GM18868 (cell line): ENCODE data around the gene OGFOD3.
"Not testable (repeated sequence)": the region's sequence is repeated elsewhere in the genome, so short reads cannot be mapped to it uniquely, and the experiment has no call there.

Source experiments
- ATAC-seq: cut with Tn5 transposase; IDR thresholded peaks from one replicate; pipeline ENCODE4 v1.9.1; 2021; ENCODE audit warnings: mild to moderate bottlenecking, moderate library complexity; ENCODE audit not compliant: unreplicated experiment

The OGFOD3 gene

DNA sequence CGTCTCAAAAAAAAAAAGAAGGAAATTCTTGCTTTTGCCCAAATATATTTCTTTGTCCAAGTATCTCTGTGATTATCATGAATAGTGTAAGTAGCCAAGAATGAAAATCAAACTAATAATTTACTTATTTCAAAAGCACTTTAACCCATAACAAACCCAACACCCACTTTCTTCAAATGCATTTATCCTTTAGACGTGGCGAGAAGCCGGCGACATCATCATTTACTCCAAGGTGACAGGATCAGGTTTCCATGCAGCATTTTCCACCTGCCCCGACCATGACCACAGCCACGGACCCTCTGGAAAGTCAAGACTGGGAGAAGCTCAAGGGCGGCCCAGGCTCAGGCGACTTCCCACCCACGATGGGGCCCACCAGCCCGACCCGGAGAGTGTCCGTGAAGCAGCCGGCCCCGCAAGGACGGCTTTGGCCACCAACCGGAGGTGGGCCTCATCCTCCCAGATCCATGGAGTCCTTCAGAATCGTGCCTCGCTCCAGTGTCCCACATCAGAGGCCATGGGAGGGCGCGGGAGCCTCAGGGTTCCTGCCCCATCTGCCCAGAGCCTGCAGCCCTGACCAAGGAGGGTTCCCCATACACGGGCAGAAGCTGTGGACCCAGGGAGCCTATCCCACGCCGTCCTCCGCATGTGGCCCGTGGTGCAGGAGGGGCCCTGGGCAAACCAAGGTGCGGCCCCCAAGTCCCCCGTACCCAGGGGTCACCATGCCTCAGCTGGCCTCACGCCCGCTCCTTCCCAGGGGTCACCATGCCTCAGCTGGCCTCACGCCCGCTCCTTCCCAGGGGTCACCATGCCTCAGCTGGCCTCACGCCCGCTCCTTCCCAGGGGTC lies 28.1 kb downstream of the OGFOD3 start:
- ATAC-seq = no peak

DNA sequence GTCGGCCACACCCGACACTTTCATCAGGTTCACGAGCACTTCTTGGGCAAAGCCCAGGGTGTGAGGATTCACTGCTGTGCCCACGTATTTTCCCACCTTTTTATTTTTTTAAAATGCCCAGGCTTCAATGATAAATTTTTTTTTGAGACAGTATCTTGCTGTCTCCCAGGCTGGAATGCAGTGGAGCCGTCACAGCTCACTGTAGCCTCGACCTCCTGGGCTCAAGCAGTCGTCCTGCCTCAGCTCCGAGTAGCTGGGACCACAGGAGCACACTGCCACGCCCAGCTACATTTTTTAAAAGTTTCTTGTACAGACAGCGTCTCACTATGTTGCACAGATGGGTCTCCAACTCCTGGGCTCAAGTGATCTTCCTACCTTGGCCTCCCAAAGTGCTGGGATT lies 29.0 kb downstream of the OGFOD3 start:
- ATAC-seq = no peak

DNA sequence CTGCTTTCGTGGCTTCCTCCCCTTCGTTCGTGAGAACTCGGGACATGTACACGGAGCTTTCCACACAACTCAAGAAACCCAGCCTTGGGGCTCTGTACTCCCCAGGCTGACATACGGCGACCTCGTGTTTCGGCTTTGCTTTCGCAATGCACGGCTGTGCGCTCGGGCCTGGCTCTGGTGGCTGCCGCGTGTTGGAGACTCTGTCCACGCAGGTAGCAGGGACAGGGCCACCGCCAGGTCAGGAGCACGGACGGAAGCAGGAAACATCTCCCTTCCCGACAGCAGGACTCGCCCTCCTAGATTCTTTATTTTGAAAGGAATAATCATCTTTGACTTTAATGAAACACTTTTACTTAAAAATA lies 29.5 kb downstream of the OGFOD3 start:
- no peak for ATAC-seq

DNA sequence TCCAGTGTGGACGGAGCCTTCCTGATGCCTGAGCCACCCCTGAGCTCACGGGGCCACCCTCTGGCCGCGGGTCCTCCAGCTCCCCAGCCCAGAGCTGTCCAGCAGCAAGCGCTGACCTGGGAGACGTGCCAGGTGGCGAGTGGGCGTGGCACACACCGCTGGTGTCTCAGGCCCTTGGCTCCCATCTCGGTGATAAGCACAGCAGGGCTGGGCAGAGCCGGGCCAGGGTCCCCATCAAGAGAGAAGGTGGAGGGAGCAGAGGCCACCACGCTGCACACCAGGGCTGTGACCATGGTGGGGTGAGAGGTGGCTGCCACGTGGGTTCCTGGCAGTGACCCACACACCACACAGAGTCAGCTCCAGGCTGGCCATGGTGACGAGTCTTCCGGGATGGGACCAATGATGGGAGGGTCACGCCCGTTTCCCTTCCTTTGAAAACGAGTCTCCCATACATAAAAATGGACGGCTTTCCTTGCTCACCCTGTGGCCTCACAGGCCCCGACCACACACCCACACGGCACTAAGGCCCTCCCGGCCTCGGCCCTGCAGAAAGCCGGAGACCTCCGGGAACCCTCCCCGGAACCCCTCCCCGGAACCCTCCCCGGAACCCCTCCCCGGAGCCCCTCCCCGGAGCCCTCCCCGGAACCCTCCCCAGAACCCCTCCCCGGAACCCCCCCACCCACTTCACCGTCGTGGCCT lies 30.0 kb downstream of the OGFOD3 start:
- ATAC-seq = no peak

DNA sequence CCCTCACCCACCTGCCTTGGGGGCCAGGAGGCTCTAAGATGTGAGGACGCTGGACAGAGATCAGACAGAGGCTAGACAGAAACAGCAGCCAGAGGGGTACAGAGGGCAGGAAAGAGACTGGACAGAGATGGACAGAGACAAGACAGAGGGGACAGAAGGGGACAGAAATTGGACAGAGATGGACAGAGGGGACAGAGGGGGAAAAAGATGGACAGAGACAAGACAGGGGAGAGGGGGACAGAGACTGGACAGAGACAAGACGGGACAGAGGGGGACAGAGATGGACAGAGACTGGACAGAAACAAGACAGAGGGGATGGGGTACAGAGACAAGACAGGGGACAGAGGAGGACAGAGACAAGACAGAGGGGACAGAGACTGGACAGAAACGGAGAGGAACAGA lies 30.7 kb downstream of the OGFOD3 start:
- no peak for ATAC-seq

DNA sequence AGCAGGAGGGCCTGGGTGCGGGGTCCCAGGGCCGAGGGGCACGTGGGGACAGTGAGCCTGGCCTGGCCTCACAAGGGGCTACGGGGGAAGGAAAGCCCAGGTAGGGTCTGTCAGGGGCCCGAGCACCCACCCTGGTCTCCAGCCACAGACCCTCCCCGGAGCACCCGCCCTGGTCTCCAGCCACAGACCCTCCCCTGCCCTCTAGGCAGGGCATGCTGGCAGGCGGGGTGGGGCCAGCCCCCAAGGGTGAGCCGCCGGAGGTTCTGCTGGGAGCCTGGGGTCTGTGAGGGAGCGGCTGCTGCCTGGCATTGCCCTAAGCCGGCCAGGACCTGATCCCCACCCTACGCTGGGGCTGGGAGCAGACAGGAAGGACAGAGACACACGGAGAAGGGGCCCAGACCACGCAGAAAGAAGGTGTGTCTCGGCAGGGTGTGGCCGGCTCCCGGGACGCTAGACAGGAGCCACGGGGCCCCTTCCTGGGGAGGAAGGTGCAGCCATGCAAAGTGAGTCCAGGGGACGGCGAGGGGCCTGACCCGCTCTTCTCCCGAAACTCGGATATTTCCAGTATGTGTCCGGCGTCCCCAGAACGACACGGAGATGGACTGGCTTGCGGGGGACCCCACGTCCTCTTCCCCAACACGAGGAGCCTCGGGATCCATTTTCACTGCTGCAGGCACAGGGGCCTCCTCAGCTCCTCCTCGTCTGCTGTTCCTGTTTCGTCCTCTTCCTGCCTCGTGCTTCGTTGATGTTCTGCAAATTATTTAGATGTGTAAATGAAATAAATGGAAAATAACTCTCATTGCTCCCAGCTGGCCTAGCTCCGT lies 31.3 kb downstream of the OGFOD3 start:
- no peak for ATAC-seq

DNA sequence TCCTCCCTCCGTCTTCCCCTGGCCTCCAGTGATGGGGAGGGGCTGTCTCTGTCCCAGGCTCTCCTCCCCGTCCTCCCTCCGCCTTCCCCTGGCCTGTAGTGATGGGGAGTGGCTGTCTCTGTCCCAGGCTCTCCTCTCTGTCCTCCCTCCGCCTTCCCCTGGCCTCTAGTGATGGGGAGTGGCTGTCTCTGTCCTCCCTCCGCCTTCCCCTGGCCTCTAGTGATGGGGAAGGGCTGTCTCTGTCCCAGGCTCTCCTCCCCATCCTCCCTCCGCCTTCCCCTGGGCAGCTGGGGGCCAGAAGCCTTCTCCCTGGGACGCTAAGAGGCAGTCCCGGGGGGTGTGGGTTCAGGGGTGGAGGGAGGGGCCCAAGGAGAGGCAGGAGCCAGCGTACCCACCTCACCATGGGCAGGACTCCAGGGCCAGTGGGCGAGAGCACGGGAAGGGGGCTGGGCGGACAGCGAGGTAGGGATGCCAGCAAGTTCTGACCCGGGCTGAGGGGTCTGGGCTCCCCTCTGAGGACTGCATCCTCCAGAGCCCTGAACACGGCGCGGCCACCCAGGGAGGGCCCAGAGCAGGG lies 32.0 kb downstream of the OGFOD3 start:
- ATAC-seq = no peak

DNA sequence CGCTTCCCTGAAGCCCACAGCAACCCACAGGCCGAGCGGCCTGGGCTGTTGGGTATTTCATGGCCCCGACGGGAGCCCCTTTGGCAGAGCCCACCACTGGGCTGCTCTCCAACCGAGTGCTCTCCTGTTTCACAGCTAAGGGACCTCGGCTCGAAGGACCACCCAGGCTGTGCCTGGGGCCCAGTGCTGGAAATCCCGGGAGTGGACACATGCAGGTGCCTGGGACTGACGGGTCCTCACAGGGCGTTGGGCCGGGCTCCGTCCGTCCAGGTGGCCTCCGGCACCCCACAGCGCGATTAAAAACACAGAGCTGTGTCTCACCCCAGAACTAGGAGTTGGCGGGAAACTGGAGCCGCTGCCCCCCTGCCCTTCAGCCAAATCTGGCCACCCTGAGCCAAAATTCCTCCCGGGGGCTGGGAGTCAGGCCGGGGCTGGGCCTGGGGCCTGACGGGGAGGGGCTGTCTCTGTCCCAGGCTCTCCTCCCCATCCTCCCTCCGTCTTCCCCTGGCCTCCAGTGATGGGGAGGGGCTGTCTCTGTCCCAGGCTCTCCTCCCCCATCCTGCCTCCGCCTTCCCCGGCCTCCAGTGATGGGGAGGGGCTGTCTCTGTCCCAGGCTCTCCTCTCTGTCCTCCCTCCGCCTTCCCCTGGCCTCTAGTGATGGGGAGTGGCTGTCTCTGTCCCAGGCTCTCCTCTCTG lies 32.7 kb downstream of the OGFOD3 start:
- no peak for ATAC-seq

DNA sequence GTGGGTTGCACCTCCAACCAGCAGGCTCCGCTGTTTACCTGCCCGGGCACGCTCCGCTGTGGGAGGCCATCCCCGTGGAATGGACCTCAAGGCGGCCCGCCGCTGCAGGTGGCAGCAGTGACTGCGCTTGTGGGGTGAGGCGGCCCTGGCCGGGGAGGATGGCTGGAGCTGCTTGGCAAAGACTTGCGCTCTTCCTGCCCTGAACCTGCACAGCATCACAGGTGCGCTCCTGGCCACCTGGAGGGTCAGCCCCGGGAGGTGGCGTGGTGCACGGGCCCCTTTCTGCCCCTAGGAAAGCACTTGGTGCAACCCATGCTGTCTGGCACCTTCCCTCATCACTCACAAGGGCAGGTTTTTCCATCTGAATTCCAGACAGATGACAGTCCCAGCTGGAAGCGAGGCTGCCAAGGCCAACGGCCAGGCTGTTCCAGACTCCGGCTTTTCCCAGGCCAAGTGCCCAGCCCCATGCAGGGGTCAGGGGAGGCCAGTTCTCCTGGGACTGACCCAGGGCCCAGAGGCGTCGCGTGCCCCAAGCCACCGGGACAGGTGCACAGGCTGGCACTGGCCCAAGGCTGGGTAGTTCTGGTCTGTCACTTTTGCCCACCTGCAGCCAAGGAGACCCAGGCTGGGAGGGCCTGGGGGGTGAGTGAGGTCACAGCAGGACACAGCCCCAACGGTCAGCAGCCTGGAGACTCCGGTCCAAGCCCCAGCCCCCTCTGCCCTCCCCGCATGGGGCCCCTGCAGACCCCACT lies 33.5 kb downstream of the OGFOD3 start:
- ATAC-seq = no peak

DNA sequence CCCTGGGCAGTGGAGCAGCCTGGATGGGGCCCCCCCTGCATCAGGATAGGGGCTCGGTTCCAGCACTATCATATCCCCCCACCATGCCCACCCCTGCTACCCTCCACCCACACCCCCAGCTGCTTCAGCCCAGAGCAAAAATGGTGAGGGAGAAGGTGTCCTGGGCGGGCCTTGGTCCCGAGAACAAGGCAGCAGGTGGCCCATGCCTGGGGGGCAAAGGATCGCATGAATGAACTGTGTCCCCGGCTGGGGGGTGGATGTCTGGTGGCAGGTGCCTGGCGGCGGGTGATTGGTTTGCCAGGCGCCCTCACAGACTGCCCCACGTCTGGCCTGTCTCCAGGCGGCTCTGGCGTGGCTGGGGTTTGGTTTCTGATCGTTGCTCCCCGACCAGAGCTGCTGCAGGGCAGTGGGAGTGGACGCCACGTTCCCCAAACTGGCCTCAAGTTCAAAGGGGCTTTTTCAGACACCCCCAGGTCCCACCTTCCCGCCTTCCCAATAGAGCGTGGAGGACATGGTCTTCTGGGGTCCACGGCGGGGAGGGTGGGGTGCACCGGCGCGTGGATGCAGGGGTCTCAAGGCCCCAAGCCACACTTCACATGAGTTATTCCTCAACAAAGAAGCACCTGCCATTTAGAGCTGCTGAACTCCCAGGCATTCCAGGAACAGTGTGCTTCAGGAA lies 34.2 kb downstream of the OGFOD3 start:
- ATAC-seq = no peak

DNA sequence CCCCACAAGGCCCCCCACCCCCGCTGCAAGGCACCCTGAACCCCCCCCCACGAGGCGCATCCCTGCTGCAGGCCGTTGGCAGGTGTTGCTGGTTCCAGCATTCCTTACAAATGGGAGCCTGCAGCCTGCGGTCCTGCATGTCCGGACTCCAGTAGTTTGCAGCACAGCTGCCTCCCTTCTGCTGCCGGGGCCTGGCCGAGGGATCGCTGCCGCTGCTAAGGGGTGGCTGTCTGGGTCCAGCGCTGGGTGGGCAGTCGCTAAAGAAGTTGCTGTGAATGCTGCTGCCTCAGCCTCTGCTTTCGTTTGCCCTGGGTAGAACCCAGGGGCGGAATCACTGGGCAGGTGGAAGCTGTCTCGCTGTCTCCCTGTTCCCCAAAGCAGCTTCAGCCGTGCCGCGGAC lies 35.0 kb downstream of the OGFOD3 start:
- ATAC-seq = no peak

DNA sequence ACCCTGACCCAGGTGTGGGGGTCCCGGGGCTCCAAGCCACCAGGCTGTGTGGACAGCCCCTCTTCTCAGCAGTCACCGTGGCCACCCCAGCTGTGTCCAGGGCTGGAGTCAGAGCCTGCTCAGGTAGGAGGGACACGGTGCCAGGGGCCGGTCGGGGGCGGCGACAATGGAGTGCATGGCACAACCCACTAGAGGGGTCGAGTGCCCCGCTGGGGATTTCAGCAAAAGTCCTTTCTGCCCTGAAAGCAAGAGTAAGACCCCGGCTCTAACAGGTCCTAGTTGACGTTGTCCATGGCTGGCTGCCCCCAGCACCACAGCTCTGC lies 35.5 kb downstream of the OGFOD3 start:
- no peak for ATAC-seq

DNA sequence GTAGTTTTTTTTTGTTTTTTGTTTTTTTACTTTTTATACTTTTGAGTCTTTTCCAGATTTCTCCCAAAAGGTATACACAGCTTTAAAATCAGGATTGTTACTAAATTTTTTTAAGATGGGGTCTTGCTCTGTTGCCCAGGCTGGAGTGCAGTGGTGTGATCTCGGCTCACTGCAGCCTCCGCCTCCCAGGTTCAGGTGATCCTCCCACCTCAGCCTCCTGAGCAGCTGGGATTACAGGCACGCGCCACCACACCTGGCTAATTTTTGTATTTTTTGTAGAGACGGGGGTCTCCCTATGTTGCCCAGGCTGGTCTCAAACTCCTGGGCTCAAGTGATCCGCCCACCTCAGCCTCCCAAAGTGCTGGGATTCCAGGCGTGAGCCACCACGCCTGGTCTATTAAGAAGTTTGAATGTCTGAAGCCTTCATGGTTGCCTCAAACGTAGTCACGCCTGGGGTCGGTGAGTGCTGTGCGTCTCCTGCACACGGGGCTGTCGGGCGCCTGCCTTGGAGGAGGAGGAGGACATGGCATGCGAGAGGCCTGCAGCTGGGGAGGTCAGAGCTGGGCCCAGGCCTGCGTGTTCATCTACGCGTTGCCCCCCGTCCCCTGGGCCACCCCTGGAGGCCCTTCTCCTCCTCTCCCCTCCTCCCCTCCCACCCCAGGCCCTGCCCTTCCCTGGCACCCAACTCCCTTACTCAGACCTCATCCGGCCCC lies 36.0 kb downstream of the OGFOD3 start:
- not testable (repeated sequence) for ATAC-seq

DNA sequence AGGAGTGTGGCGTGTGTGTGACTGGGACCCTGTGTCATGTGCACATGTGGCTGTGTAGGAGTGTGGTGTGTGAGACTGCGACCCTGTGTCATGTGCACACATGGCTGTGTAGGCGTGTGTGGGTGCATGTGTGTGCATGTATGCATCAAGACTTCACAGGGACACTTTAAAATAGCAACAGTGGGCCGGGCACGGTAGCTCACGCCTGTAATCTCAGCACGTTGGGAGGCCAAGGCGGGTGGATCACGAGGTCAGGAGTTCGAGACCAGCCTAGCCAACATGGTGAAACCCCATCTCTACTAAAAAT lies 36.7 kb downstream of the OGFOD3 start:
- not testable (repeated sequence) for ATAC-seq

DNA sequence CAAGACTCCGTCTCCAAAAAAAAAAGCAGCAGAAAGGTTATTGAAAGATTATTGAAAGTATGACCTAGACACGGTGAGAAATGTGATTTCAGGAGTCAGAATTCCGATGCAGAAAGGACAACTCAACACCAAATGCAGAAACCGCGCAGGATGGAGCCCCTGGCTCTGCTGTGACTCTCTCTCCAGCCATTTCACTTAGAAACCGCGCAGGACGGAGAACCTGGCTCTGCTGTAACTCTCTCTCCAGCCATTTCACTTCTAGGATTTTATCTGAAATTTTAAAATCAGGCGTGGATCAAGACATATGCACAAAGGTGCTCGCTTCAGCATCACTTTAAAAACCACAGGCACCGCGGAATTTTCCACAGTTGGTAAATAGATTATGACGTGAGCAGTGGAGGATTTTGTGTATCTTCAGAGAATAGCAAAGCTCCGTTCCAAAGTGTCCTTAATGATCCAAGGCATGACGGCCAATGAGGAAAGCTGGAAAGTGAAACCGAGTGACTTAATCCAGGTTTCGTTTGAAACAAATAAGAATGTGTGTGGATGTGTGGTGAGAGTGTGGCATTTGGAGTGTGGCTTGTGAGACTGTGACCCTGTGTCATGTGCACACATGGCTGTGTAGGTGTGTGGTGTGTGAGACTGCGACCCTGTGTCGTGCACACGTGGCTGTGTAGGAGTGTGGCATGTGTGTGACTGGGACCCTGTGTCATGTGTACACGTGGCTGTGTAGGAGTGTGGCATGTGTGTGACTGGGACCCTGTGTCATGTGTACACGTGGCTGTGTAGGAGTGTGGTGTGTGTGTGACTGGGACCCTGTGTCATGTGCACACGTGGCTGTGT lies 37.3 kb downstream of the OGFOD3 start:
- no peak for ATAC-seq

DNA sequence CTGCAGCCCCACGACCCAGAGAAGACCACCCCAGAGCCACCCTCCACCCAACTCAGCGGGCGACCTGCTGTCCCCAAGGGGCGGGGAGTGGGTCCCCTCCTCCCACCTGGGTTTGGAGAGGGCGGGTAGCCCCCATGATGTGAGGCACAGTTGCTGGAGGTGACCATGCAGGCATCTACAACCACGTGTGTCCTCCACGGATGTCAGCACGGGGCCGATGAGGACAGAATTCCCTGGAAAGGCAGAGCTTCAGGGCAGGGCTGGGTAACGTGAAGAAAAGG lies 39.7 kb downstream of the OGFOD3 start:
- ATAC-seq = no peak

DNA sequence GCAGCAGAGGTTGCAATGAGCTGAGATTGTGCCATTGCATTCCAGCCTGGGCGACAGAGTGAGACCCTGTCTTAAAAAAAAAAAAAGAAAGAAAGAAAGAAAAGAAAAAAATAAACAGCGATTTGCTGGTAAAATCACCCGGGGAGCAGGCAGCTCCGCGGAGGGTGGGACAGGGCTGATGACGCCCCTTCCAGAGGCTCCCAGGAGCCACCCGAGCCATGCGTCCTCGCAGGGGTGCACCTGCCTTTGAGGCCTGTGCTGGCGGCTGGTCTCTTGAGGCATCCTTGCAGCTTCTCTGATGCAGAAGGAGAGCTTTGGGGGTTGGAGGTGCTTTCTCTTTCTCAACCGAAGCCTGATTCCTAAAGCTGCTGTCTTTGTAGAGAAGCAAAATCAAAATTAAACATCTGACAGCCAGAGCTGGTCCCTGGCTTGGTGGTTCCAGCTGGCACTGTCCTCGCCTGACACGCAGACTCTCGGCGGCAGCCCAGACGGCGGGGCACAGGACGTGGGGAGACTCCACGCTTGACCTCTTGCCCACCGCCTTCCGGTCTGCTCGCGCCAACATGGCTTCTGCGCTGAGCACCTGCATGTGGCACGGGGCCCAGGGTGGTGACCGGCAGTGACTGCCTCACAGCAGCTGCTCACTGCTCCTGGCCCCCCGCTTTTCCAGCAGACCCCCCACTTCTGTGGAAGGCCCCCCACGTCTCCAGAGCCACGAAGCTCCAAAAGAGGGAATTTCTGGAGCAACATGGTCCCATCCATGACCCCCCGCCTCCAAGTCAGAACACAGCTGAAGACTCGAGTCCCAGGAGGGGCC lies 40.3 kb downstream of the OGFOD3 start:
- ATAC-seq = no peak

DNA sequence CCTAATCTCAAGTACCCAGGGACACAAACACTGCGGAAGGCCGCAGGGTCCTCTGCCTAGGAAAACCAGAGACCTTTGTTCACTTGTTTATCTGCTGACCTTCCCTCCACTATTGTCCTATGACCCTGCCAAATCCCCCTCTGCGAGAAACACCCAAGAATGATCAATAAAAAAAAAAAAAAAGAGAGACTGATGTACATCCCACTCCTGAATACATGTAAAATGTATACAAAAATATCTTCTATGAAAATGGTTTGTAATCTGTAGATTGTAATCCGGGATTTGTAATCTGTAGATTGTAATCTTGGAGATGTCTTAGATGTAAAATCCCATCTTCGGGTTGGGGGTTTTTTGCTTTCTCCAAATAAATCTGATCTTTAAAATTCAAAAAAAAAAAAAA lies 41.1 kb downstream of the OGFOD3 start:
- not testable (repeated sequence) for ATAC-seq
